GM19455 (cell line): ENCODE results near the gene TCAIM.

ENCODE experiments used
- ATAC-seq: cut with Tn5 transposase; IDR thresholded peaks from one replicate; pipeline ENCODE4 v1.9.1; 2021; ENCODE audit not compliant: unreplicated experiment

TCAIM gene

GRCh38 chr3:44444437-44444836 lies 105.9 kb downstream of the TCAIM start:
- ATAC-seq, result no peak

DNA sequence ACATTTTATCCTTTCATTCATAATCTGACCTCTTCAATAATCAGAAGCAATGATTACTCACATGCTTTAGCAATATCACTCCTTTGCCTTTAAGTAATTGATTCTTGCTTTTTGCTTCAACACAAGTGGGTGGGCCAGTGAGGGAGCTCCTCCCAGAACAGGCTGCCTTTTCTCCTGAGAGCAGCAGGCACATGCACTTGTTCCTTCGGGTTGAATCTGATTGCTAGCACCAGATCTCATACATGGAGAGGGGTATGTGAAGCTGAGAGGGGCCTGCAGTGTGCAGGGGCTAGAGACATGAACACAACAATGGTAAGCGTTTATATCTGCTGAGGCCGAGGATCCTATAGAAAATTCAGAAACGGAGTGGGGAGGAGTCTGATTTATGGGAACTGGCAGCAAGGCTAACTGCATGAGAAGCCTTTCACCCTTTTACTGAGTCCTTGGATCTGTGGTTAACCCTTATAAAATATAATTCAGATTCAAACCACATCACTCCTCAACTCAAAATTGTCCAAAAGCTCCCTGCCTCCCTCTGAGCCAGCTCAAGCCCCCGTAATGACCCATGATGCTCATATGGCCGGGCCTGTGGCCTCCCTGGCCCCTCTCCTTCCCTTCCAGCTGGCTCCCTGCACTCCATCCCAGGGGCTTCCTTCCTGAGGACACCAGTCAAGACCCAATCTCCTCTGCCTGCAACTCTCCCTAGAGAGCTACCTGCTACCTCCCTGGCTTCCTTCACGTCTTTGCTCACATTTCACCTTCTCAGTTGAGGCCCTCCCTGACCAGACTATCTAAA lies 106.5 kb downstream of the TCAIM start:
- ATAC-seq, result no peak

- no peak for ATAC-seq
These were observed 107.2 kb downstream of the TCAIM start for GRCh38 chr3:44445786-44446185.

DNA sequence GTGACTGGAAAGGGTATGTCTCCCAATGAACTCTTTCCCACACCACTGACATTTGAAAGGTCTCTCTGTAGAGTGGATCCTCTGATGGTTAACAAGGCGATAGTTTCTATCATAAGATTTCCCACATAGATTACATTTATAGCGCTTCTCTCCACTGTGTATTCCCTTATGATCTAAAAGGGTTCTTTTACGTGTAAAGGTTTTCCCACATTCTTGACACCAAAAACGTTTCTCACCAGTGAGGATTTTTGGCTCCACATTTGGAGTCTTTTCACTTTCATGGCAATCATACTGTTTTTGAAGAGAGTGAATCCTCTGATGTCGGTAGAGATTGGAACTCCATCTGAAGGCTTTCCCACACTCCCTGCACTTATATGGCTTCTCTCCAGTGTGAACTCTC lies 108.4 kb downstream of the TCAIM start:
- no peak for ATAC-seq

DNA sequence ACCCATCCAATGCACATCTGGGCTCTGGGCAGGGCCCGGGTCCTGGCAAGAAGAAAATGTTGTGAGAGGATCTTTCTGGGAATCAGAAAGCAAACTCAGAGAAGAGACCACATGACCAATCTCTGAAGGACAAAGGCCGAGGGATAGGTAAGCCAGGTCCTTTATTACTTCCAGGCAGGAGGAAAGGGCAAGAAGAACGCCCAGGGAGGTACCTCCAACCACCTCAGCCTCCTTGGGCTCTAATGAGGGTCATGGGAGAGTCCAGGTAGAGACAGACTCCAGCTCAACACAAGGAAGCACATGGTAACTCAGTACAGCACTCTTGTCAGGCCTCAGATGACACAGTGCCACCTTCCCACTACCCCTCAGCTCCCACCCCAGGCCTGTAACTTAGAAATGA lies 112.9 kb downstream of the TCAIM start:
- ATAC-seq, result no peak

DNA sequence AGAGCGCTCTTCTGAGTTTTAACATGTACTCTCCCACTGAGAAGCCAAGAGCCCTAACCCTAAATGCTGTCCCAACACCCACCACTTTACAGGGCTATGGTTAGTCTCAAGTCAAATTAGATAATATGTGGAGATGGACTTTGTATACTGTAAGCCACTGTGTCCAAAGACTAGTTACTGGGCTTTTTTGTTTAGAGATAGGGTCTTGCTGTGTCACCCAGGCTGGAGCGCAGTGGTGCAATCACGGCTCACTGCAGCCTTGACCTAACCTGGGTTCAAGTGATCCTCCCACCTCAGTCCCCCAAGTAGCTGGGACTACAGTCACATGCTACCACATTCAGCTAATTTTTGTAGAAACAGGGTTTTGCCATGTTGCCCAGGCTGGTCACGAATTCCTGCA lies 115.7 kb downstream of the TCAIM start:
- ATAC-seq, result no peak

- no peak for ATAC-seq
These were observed 116.8 kb downstream of the TCAIM start for GRCh38 chr3:44455318-44455717.
